Hematopoietic multipotent progenitor cell treated with erythropoietin and hydrocortisone succinate and interleukin-3 and kit ligand, for 15 days (in vitro differentiated cells): ENCODE data around the gene VWA8.
"Not testable (repeated sequence)": the region's sequence is repeated elsewhere in the genome, so short reads cannot be mapped to it uniquely, and the experiment has no call there.

Experiments used
- DNase-seq: peaks from one replicate; pipeline ENCODE4 v3.0.0-alpha.2; 2015; ENCODE audit warnings: low spot score

Gene VWA8

DNA sequence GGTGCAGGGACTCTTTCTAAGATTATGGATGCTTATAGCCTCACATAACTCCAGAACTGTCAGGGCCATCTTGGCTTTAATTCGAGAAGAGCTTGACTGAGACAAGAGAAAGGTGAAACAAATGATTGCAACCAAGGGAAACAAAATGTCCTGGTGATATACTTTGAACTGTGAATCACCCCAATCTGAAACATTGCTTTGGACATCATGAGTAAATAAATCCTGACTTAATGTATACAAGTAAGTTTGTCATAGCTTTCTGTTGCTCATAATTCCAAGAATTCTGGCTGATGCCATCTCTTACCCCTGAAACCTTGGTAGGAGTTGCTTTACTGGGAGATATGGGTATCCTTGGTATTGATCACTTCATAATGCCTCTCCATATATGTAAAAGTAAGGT is 5.8 kb upstream of the VWA8 start:
- no peak for DNase-seq

DNA sequence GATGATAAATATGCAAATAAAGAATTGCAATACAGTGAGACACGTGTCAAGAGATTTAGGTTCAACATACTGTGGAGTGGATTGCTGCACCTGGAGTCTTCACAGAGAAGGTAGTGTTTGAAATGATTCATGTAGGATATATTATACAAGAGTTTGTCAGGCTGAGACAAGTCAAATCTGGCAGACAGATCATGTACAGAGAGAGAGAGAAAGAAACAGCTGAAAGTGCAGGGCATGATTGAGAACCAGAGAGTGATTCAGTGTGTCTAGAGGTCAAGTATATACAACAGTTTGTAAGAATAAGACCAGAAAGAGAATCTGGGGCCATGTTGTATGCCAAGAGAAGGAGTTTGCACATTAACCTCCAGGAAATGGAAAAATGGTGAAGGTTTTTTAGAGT is 2.1 kb upstream of the VWA8 start:
- no peak for DNase-seq

DNA sequence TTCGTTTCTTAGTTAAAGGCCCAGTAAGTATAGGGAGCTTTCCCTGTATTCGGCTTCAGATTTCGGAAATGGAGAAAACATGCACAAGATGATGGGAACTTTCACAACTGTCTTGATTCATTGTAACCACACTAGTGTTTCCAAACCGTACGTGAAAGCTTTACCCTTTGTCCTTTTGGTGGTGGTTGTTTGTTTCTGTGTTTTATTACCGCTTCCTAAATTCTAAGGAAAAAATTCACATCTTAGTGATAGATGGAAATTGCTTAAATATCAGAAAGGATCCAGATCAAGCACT is 504 bp upstream of the VWA8 start:
- DNase-seq: no peak

DNA sequence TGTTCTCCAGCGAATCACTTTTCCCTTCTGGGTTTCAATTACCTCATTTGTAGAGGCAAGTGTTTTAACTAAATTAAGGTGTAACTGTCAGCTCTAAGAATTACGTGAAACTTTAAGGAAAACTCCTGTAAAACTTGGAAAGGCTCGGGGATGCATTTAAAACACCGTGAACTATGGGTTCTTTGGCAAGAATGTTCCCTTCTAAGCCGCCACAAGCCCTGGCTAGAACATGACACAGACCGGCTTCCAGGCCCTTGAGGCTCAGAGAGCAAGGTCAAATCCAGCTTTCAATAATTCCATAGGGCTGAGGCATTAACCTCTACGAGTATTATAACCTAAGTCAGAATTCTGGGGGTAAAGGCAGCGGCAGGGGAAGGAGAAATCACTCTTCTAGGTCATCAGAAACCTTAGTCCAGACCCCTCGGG is 685 bp downstream of the VWA8 start:
- DNase-seq: peak; percentile 53

DNA sequence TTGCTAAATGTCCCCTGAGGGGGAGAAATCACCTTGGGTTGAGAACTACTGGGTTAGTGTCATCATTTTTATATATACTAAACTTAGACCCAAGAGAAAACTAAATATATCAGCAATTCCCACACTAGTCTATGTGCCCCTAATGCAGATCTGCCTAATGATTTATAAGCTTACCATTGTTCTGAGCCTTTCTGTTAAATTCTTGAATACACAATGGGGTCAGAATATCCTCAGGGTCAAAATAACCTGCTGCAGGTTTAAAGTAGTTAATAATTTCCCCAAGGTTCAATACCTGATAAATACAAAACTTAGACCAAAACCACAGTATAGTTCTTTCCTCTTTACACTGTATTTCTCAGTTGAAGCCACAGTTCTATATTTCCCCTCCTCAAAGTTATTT is 4.6 kb downstream of the VWA8 start:
- no peak for DNase-seq

DNA sequence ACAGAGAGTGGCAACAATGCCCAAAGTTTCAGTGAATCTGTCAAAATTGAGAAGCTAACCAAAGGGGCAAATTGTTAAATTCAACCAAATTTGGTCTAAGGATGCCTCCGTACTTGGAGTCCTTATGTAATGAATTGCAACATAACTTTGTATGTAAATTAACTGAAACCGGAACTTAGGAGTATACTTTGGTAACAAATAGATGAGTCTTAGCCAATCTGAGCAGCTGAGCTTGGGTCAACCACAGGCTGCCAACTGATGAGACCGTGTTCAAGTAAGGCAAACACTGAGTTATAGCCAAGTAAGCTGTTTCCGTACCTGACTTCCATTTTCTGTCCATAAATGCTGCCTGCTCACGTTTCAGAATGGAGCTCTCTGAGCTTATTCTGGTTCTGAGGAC is 5.3 kb downstream of the VWA8 start:
- DNase-seq: no peak

DNA sequence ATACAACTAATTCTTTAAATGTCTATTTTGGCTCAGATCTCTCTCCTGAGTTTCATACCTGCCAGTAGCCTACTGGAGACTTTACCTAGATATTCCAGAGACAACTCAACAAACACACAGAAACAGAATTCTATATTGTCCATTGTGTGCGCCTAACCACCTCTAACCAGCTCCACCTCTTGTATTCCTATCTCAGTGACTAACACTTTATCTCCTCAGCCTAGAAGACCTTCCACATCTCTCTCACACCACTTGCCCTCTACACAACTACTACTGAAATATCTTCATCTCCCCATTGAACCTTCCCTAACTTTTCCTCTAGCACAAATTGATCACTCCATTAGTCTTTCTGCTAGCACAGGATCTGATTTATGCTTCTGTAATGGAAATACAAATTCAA is 6.7 kb downstream of the VWA8 start:
- no peak for DNase-seq

DNA sequence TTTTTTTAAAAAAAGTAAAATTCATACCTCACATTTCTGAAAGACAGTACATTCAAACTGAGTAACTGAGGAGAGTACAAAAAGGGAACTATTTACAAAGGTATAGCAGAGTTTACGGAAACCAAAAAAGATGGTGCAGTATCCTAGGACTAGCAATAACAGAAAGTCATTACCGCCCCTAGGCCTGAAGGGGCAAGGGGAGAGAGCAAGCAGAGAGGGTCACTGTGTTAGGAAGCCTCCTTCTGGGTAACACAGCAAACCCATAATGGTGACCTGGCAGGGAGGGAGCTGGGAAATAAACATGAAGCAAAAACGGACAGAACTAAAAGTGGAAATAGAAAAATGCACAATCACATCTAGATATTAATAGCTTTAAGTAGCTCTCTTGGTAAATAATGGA is 8.2 kb downstream of the VWA8 start:
- DNase-seq: no peak

DNA sequence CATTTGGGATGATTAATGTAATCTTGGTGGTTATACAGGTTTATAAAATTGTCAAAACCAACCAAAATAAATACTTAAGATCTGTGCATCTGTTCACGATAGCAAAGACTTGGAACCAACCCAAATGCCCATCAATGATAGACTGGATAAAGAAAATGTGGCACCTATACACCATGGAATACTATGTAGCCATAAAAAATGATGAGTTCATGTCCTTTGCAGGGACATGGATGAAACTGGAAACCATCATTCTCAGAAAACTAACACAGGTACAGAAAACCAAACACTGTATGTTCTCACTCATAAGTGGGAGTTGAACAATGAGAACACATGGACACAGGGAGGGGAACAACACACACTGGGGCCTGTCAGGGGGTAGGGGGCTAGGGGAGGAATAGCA is 11.8 kb downstream of the VWA8 start:
- DNase-seq: not testable (repeated sequence)

DNA sequence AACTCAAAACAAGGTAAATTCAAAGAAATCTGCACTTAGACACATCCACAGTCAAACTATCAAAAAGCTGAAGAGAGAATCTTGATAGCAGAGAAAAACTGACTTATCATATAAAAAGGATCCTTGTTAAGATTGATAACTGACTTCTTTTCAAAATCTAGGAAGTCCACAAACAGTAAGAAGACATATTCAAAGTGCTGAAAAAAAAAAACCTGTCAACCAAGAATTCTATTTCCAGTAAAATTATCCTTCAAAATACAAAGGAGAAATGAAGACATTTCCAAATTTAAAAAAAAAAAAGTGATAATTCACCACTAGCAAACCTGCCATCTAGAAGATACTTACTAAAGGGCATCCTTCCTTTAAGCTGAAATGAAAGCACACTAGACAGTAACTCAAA is 15.0 kb downstream of the VWA8 start:
- no peak for DNase-seq

DNA sequence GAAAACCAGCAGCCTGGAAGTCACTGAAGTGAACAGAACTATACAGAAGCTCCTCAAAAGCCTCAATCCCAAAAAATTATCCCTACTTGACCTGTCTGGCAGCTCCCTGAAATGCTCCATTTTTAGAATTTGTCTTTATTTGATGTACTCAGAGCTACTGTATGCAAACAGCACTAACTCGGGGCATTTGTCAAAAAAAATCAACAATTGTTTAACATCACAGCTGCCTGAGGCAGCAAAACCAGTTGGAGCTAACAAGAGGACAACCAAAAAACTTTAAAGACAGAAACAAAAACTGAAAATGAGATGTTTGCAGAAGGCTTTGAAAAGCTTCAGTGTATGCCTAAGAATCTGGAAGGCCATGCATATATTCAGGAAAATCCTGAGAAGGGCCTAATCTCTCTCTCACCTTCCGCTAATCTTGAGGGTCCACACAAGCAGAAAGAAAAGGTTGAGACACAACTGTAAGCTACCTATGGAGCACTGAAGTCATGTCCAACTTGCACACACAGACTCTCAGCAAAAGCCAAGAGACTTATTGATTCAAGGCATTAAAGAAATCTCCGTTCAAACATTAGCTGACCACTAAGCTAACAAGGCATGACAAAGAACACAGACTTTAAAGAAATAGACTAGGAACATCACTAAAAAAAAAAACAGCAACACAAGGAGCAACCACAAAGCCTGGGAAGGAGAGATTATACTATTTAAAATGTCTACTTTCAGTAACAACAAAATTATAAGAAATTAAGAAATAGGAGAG is 16.1 kb downstream of the VWA8 start:
- no peak for DNase-seq

DNA sequence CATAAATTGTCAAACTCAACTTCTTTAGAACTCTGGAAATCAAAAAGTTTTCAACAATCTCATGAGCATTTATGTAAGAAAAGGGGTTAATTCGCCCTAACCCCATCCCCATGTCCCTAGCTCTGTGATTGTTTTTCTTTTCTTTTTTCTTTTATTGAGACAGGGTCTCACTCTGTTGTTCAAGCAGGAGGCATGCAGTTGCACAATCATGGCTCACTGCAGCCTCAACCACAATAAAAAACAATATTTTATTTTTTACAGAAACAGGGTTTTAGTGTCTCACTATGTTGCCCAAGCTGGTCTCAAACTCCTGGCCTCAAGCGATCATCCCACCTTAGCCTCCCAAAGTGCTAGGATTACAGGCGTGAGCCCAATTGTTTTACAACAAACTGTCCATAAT is 16.7 kb downstream of the VWA8 start:
- DNase-seq: no peak

DNA sequence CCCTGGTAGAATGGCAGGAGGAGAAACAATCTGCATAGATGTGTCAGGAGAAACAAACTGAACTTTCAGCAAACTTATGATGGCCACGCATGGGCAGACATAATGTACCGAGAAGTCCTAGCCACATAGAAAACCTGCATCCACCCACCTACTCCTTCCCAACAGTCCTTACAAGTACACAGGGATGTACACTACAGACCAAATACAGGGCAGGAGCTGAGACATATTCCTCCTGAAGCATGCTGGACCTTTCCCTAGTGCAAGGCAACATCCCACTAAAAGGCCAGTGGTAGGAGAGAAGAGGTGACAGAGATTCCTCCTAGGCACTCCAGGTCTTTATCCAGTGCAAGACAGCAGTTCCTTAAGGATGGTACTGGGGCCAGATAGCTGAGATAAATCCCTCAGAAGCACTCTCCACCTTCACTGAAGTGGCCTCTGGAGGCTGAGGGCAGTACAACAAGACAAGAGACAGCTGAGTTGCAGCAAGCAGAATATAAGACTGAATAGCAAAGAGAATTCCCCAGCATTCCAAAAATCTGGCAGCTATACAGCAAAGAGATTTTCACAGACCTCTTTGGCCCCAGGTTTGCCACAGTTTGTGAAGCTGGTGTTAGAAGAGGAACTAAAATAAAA is 18.3 kb downstream of the VWA8 start:
- DNase-seq: no peak

DNA sequence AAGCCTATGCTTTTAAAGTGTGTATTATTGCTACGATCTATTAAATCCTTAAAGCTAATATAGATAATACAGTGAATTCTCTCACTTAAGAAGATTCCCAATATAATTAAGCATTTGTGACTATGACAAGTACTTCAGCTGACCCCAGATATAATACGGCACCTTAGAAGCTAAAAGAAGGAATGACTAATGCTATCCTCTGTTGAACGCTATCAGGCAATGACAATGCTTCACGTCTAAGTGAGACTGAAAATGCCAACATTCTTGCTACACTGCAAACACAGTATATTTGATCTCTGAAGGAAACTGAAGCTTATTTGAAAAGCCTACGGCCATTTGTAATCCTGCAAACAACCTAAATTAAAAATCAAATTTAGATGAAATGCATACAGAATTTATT is 19.7 kb downstream of the VWA8 start:
- no peak for DNase-seq

DNA sequence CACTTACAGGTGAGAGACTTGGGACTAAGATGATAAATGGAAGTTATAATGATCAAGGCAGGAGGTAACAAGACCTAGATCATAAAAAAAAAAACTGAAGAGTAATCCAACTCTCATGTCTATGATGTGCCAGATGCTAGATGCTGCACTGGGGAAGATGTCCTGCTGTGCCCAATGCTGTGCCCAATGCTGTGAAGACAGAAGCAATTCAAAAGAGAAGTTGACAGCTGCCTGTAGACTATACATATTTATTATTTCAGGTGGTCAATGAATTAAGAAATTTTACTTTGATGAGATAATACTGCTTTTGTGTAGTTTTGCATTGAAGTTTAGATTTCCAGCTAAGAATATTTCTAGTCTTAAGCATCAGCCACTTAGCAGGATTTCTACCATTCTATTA is 21.5 kb downstream of the VWA8 start:
- DNase-seq: no peak

DNA sequence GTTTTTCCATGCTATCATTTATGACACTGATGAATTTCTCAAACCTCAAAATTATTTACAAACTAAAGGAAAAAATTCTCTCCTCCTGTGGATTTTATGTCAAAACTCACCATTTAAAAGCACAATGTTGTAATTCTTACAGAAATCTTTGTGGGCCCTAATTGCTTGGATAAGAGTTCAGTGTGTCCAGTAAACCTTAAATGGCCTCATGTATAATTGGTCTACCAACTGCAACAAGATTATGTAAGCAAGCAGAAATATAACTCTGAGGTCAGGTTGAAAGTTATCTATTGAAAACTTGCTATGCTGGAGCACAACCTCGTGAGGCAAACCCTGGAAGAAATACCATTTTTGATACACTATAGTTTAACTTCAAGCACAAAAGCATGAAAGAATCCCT is 22.0 kb downstream of the VWA8 start:
- no peak for DNase-seq

DNA sequence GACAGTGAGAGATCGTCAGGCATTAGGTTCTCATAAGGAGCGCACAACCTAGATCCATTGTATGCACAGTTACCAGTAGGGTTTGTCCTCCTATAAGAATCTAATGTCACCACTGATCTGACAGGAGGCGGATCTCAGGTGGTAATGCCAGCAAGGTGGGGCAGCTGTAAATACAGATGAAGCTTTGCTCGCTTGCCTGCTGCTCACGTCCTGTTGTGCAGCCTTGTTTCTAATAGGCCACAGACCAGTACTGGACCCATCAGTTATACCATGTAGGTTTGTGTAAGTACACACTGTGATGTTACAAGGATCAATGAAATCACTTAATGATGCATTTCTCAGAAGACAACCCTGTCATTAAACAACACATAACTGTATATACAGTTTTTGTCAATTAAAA is 23.5 kb downstream of the VWA8 start:
- DNase-seq: no peak

DNA sequence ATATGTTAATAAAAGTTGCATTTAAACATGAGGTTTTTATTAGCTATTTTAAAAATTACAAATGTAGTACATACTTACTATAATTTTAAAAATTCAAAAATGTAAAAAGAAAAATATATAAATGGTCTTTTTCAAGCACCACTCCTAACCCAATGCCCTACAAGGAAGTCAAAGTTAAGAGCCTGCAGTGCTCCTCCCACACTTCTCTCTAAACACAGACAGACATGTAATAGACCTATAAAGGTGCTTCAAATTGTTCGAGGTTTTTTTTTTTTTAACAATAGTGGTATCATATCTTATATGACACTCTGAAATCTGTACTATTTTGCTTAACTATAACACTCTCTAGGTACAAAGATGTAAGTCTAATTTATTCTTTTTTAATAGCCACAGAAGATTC is 25.4 kb downstream of the VWA8 start:
- no peak for DNase-seq

DNA sequence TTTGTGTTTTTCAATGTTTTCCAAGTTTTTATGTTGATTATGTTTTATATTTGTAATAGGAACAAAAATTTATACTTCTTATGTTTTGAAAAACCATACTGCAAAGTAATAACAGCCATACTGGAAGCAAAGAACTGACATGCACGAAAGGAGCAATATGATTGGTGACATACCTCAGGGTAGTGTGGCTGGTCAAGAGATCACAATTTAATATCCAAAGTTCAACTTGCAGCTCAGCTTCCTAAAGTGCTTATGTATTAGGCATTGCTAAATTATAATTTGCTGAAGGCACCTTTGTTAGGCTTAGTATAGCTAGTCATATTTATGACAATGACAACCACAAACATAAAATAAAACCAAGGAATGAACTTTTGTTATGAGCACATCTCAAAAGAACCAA is 25.9 kb downstream of the VWA8 start:
- DNase-seq: no peak

DNA sequence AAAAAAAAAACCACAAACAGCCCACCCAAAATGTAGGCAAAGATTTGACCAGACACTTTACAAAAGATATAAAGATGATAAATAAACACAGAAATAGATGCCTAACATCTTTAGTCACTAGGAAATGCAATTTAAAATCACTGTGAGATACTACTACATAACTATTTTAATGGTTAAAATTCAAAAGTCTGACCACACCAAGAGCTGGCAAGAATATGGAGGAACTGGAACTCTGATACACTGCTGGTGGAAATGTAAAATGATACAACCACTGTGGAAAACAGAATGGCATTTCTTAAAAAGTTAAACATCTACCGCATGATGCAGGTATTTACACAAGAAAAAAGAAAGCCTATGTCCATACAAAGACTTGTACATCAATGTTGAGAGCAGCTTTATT is 26.8 kb downstream of the VWA8 start:
- DNase-seq: no peak

DNA sequence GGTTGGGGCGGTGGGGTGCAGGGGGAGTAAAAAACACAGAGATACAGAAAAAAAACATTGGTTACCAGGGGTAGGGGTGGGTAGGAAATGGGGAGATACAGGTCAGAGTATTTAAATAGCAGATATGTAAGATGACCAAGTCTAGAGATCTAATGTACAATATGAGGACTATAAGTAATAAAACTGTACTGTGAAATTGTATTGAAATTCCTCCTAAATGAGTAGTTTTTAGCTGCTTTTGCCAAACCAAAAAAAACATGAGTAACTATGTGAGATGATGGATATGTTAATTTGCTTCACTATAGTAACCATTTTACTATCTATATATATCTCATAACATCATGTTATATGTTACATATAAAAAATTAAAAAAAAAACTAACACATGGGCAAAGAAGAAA is 29.6 kb downstream of the VWA8 start:
- no peak for DNase-seq

DNA sequence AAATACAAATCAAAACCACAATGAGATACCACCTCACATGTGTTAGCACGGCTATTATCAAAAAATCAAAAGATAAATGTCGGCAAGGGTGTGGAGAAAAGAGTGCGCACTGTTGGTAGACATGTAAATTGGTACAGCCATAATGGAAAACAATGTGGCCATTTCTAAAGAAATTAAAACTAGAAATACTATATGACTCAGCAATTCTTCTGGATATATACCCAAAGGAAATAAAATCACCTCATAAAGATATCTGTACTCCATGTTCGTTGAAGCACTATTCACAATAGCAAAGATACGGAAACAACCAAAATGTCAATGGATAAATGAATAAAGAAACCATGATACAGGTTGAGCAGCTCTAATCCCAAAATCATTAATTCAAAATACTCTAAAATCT is 30.8 kb downstream of the VWA8 start:
- no peak for DNase-seq

DNA sequence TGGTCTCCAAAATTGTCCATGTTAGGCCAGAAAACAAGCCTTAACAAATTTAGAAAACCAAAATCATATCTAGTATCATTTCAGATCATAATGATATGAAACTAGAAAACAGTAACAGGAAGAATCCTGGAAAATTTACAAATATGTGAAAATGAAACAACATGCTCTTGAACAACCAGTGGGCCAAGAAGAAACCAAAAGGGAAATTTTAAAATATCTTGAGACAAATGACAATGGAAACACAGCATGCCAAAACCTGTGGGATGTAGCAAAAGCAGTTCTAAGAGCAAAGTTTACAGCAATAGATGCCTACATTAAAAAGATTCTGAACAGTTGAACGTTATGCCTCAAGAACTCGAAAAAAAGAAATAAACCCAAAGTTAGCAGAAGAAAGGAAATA is 32.6 kb downstream of the VWA8 start:
- no peak for DNase-seq

DNA sequence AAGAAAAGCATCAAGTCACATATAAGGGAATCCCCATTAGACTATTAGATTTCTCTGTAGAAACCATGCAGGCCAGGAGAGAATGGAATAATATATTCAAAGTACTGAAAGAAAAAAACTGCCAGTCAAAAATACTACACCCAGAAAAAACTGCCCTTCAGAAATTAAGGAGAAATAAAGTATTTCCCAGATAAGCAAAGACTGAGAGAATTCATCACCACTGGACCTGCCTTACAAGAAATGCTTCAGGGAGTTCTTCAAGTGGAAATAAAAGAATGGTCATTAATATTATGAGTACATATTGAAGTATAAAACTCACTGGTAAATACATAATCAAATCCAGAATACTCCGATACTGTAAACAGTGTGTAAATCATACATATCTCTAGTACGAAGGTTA is 35.9 kb downstream of the VWA8 start:
- no peak for DNase-seq
